HepG2 (cell line): Measurements from ENCODE around the gene NFASC. TPM values are rescaled to one million over a fixed set of nuclear protein-coding genes. Genes with fewer than 3 reads are reported as not detected.

Experiments
- ATAC-seq: fragments of 200-7000 bp; cut with Tn5 transposase; 3 replicates; pipeline ENCODE4 v1.9.1; 2020; ENCODE audit warnings: mild to moderate bottlenecking, moderate library complexity
- BruUV-seq: library from RNA; stranded (reverse); fragments of 400-500 nt; replicated peaks from 2 replicates; lab custom pipeline; 2021; lab: Mats Ljungman, UMichigan
- CTCF ChIA-PET: fragments of 300-600 bp; formaldehyde crosslinking; extraction: SDS; loops from one replicate; lab custom pipeline; 2021; ENCODE audit warnings: low total read pairs, inconsistent platforms, low intra/inter-chr PET ratio; lab: Yijun Ruan, JAX
- POLR2A ChIA-PET: fragments of 350-600 bp; sonication (Branson Sonifier 250); formaldehyde crosslinking; loops from one replicate; lab custom pipeline; 2020; ENCODE audit warnings: antibody characterized with exemption, inconsistent platforms; lab: Yijun Ruan, JAX
- DNase-seq: peaks from one replicate; pipeline ENCODE4 v3.0.0-alpha.2; 2015; ENCODE audit warnings: low spot score
- FAIRE-seq: peaks from 3 replicates; lab custom pipeline; 2011; peaks lifted over from hg19 to GRCh38; lab: Jason Lieb, UNC
- H2AFZ ChIP-seq: one replicate; pipeline ENCODE4 v1.6.1; 2011; ENCODE audit warnings: low read length, inconsistent platforms
- H3K27ac ChIP-seq: fragments of 300-600 bp; 3 replicates; pipeline ENCODE4 v1.8.0; 2011; ENCODE audit warnings: mixed run types, mild to moderate bottlenecking, mixed read lengths, low read length, inconsistent platforms; ENCODE audit not compliant: insufficient read depth; ENCODE audit errors: extremely low read length
- H3K27me3 ChIP-seq, 2 experiments: fragments of 200-600 bp in 1 of 2; 2 replicates in 1 of 2; 3 replicates in 1 of 2; pipeline versions ENCODE4 v1.6.0 to v1.8.0; 2011; ENCODE audit warnings: low read length in 2 of 2, mild to moderate bottlenecking in 2 of 2, moderate library complexity in 2 of 2, inconsistent platforms in 1 of 2; ENCODE audit not compliant: insufficient read depth in 2 of 2, control insufficient read depth in 1 of 2
- H3K36me3 ChIP-seq, 2 experiments: fragments of 200-600 bp in 1 of 2; replicated peaks in 1 of 2; 2 replicates in 1 of 2; 3 replicates in 1 of 2; pipeline versions ENCODE4 v1.5.1 to v1.8.0; 2011; ENCODE audit warnings: low read length in 2 of 2, inconsistent platforms in 1 of 2; ENCODE audit not compliant: insufficient read depth in 2 of 2, control insufficient read depth in 1 of 2
- H3K4me1 ChIP-seq: 2 replicates; pipeline ENCODE4 v1.5.1; 2012; ENCODE audit warnings: low read length, inconsistent platforms; ENCODE audit not compliant: insufficient read depth
- H3K4me2 ChIP-seq: 2 replicates; pipeline ENCODE4 v1.6.0; 2011; ENCODE audit warnings: low read depth, low read length, inconsistent platforms
- H3K4me3 ChIP-seq, 3 experiments: fragments of 200-600 bp in 1 of 3; sonication (generic), shearing (Covaris generic) in 1 of 3; replicated peaks in 1 of 3; 2 replicates each; pipeline ENCODE4 v1.5.1; 2011 to 2016; ENCODE audit warnings: low read length in 3 of 3, inconsistent platforms in 2 of 3, low read depth in 2 of 3, mild to moderate bottlenecking in 2 of 3, control low read depth in 1 of 3, mixed read lengths in 1 of 3; ENCODE audit not compliant: insufficient read depth in 1 of 3
- H3K79me2 ChIP-seq: one replicate; pipeline ENCODE4 v1.6.1; 2011; ENCODE audit warnings: low read length, inconsistent platforms; ENCODE audit not compliant: insufficient read depth
- H3K9ac ChIP-seq: 2 replicates; pipeline ENCODE4 v1.6.0; 2011; ENCODE audit warnings: mild to moderate bottlenecking, low read depth, low read length, inconsistent platforms; ENCODE audit not compliant: insufficient read depth
- H3K9me3 ChIP-seq: 2 replicates; pipeline ENCODE4 v1.5.1; 2012; ENCODE audit warnings: mild to moderate bottlenecking, low read length
- H4K20me1 ChIP-seq: 2 replicates; pipeline ENCODE4 v1.6.0; 2011; ENCODE audit warnings: inconsistent platforms, mild to moderate bottlenecking, low read length, moderate library complexity; ENCODE audit not compliant: insufficient read depth
- ARID2 ChIP-seq: sonication (generic); formaldehyde crosslinking; IDR thresholded peaks from 2 replicates; pipeline ENCODE4 v1.8.1; 2022; ENCODE audit warnings: mild to moderate bottlenecking, missing genetic modification reagents, borderline replicate concordance
- ARID5B ChIP-seq: IDR thresholded peaks from 2 replicates; pipeline ENCODE4 v1.4.0; 2020; ENCODE audit warnings: mild to moderate bottlenecking, missing genetic modification reagents
- CEBPB ChIP-seq: IDR thresholded peaks from 2 replicates; pipeline ENCODE4 v1.6.1; 2011; ENCODE audit warnings: low read depth, low read length, improper control_type of control experiment, borderline replicate concordance
- GATAD2A ChIP-seq: IDR thresholded peaks from 2 replicates; pipeline ENCODE4 v1.6.1; 2016
- GTF2F1 ChIP-seq: fragments of 150-350 bp; IDR thresholded peaks from 2 replicates; pipeline ENCODE4 v1.6.1; 2014; ENCODE audit warnings: low read length
- HDAC2 ChIP-seq: sonication (generic); formaldehyde crosslinking; IDR thresholded peaks from 2 replicates; pipeline ENCODE4 v1.4.0; 2020; ENCODE audit warnings: missing genetic modification reagents
- PLRG1 ChIP-seq: fragments of 450-650 bp; conservative IDR thresholded peaks from 2 replicates; pipeline ENCODE4 v1.6.1; 2016
- SOX6 ChIP-seq, 2 experiments: fragments of 450-650 bp in 1 of 2; sonication (generic) in 1 of 2; formaldehyde crosslinking in 1 of 2; IDR thresholded peaks; 2 replicates each; pipeline versions ENCODE4 v1.4.0 to v1.6.1; 2017 to 2020; ENCODE audit warnings: antibody characterized with exemption in 1 of 2, mild to moderate bottlenecking in 1 of 2, missing genetic modification reagents in 1 of 2
- TCF12 ChIP-seq, 2 experiments: fragments of 450-650 bp in 1 of 2; sonication (generic) in 1 of 2; formaldehyde crosslinking in 1 of 2; IDR thresholded peaks; 2 replicates each; pipeline versions ENCODE4 v1.6.1 to v1.8.0; 2017 to 2022; ENCODE audit warnings: antibody characterized with exemption in 1 of 2, mild to moderate bottlenecking in 1 of 2, missing genetic modification reagents in 1 of 2, moderate library complexity in 1 of 2
- TEAD3 ChIP-seq: optimal IDR thresholded peaks from 2 replicates; pipeline ENCODE3; 2016; ENCODE audit warnings: borderline replicate concordance
- ZNF160 ChIP-seq: sonication (generic); formaldehyde crosslinking; IDR thresholded peaks from 2 replicates; pipeline ENCODE4 v1.8.0; 2022; ENCODE audit warnings: mild to moderate bottlenecking, inconsistent platforms, missing genetic modification reagents
- WGBS: methylation state at CpG from one replicate; pipeline ENCODE4 v1.1.6; 2017; ENCODE audit warnings: low lambda C conversion rate; 5-methylcytosine and 5-hydroxymethylcytosine counted together
- in situ Hi-C: cut with HindIII; loops from 2 replicates; pipeline ENCODE4 v1.10.0; 2017; ENCODE audit warnings: low pct_unique_long_range_greater_than_20kb; ENCODE audit not compliant: extremely low pct_ligation_motif_present
- intact Hi-C: fragments of 100-400 bp; cut with micrococcal nuclease; formaldehyde crosslinking; loops from one replicate; pipeline ENCODE4 v1.10.0; 2022; ENCODE audit not compliant: unreplicated experiment
- polyA plus RNA-seq, 8 experiments: library from polyadenylated mRNA; depleted of rRNA in 3 of 8; stranded (reverse) in 7 of 8; unstranded in 1 of 8; fragments of >200 nt; fragmentation: Illumina TruSeq in 4 of 8; extraction: Trizol in 4 of 8; gene quantifications; 2 replicates each; pipeline versions ENCODE4 v1.2.1 to v1.2.3, GENCODE V29; 2011 to 2016; ENCODE audit warnings: low read depth in 4 of 8, missing spikeins in 1 of 8, mixed read lengths in 1 of 8; ENCODE audit not compliant: insufficient read depth in 1 of 8
- total RNA-seq, 5 experiments: library from RNA; depleted of rRNA; stranded (reverse); fragments of >200 nt; fragmentation: Illumina TruSeq; extraction: Trizol; gene quantifications; 2 replicates each; pipeline ENCODE4 v1.2.3, GENCODE V29; 2016; ENCODE audit warnings: low read depth in 1 of 5

NFASC gene
- total and polyA plus RNA-seq, 2 of the 13 experiments (the other 11 are each of a cell fraction or from before 2014, with no cell fraction given) = not detected

DNA sequence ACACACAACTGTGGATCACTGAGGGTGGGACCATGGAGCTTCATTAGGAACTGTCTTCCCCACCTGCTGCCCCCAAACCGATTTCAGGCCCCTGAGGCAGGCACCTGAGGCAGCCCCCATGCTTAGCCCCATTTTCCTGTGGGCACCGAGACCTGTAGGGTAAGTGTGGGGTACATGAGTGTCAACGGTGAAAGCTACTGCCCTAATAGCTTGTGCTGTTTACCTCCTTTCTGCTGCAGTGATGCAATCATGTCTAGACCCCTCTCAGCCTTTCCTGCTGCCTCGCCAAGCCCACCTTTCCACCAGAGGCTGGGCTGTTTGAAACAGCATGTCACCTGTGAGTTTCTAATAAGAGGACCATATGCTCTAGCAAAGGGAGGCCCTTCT, 53.0 kb downstream of the NFASC start:
- POLR2A ChIA-PET = interaction anchor here (1.0 kb wide), 1 partner anchor 407 kb away, joined by 3 read pairs; the partner anchor contains the start of gene MDM4
- H3K27me3 ChIP-seq = 0 out of 5 replicates have a peak, but pooled peaks cover 0 to 13% of the 10 kb centered on the region in 2 experiments
- no peaks in the 10 kb centered on the region for H3K79me2 ChIP-seq

GRCh38 chr1:204924013-204924759, 53.5 kb downstream of the NFASC start:
- Histone ChIP-seq H3K27ac (no peak overlapping the region), H3K27me3 (0 out of 5 replicates have a peak, but pooled peaks cover 0 to 13% of the 10 kb centered on the region in 2 experiments)

More for the DNA sequence above, 53.0 kb downstream of the NFASC start:
- FAIRE-seq = no peak
- Histone ChIP-seq H3K9me3 (no peaks in the 10 kb centered on the region), H3K36me3 (no peaks in the 10 kb centered on the region), H3K4me2 (no peak overlapping the region), H4K20me1 (no peaks in the 10 kb centered on the region), H3K27ac (no peak overlapping the region), H2AFZ (no peak overlapping the region), H3K4me3 (no peak overlapping the region), H3K9ac (no peak overlapping the region), H3K4me1 (peaks cover 38% of the 10 kb centered on the region)
- WGBS = 15% methylated on average over 3 of the region's 4 CpGs
- no peak for DNase-seq
- no peak for ATAC-seq
- TF ChIP-seq PLRG1 (no peak), CEBPB (peak; percentile 51; the same call in 1 of the 2 replicates)
- in situ Hi-C loops = no loop called here
- CTCF ChIA-PET = no interaction called here
- intact Hi-C loops = no loop called here
- no TSS peak for BruUV-seq

More at GRCh38 chr1:204924013-204924759, 53.5 kb downstream of the NFASC start:
- Histone ChIP-seq H3K79me2 (no peaks in the 10 kb centered on the region), H3K4me1 (peaks cover 32% of the 10 kb centered on the region), H3K4me2 (no peak overlapping the region), H3K9me3 (no peaks in the 10 kb centered on the region), H2AFZ (no peak overlapping the region), H3K9ac (no peak overlapping the region), H3K4me3 (no peak overlapping the region), H3K36me3 (no peaks in the 10 kb centered on the region), H4K20me1 (no peaks in the 10 kb centered on the region)
- no peak for FAIRE-seq
- WGBS = 20% methylated on average over 5 of the region's 5 CpGs
- BruUV-seq = no TSS peak
- peak; percentile 66 for DNase-seq
- intact Hi-C loops (no loop called here), in situ Hi-C loops (no loop called here)
- ChIA-PET POLR2A (interaction anchor here (1.0 kb wide), 1 partner anchor 408 kb away, joined by 3 read pairs; the partner anchor contains the start of gene MDM4), CTCF (no interaction called here)
- ATAC-seq = peak; percentile 77
- TF ChIP-seq TEAD3 (CRISPR knock-in tag) (peak; percentile 92), ARID2 (no peak), ZNF160 (CRISPR knock-in tag) (no peak), GATAD2A (CRISPR knock-in tag) (peak; percentile 44; the same call in 1 of the 2 replicates), HDAC2 (peak; percentile 29; the same call in 1 of the 2 replicates), TCF12 (IDR thresholded peaks at IDR 0.05) (no peak), TCF12 (CRISPR knock-in tag; IDR thresholded peaks at IDR 0.05) (no peak), ARID5B (CRISPR knock-in tag) (peak; percentile 74), GTF2F1 (no peak), SOX6 (IDR thresholded peaks at IDR 0.05) (no peak), SOX6 (CRISPR knock-in tag; IDR thresholded peaks at IDR 0.05) (0 out of 2 replicates have a peak, but pooled peaks have one; percentile 23)
